ENCODE measurements around the gene ATOSA. TPM values are rescaled to one million over a fixed set of nuclear protein-coding genes. Genes with fewer than 3 reads are reported as not detected.

The ATOSA gene
- total and polyA plus RNA-seq, 2 donors (not counting 1 experiment from before 2014, with no cell fraction given), result 14.1 to 26.9 TPM

DNA sequence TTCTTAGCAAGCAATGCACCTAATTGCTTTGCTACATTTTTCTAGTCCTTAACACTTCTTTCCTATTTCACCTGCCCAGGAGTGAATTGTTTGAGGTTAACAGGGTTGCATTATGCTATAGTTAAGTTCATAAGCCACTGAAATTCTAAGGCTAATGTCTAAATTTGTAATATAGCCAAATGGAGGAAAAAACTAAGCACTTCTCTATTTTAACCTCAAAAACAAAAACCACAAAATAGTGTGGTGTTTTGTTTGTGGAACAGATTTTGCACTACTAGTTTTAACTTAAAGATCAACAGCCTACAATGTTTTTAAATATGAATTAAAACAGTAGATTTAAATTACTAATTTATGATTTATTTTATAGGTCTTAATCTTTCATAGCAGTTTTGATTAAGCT lies 5.5 kb downstream of the ATOSA start:
- H3K79me2 ChIP-seq (ENCODE audit: control insufficient read depth, insufficient read depth, low read length), result no peaks in the 10 kb centered on the region

DNA sequence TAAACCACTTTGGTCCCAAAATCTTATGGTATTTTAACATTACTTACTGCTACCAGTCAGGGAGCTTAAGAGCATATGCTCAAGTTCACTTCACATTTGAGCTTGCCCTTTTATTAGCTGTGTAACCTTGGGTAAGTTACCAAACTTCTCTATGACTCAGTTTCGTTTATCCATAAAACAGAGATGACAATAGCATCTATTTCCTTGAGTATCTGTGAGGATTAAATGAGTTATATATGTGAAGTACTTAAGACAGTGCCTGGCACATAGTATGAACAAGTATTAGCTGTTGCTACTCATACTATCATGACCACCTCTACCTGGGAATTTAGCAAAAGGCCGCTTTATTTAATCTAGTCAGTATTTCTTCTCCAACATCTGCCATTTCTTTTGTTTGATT lies 5.9 kb downstream of the ATOSA start:
- Histone ChIP-seq H2AFZ (ENCODE audit: low read length) (no peak overlapping the region), H3K36me3 (ENCODE audit: control insufficient read depth, insufficient read depth, low read length) (no peaks in the 10 kb centered on the region), H3K79me2 (ENCODE audit: control insufficient read depth, insufficient read depth, low read length) (no peaks in the 10 kb centered on the region), H3K4me3 (replicated peaks in 1 of 4; ENCODE audit: control extremely low read depth in 1 of 4, insufficient read depth in 1 of 4, low read depth in 3 of 4, low read length in 4 of 4) (no peak overlapping the region), H3K27me3 (ENCODE audit: control insufficient read depth, insufficient read depth, low read length) (no peaks in the 10 kb centered on the region), H3K9ac (ENCODE audit: insufficient read depth, low read length) (no peak overlapping the region), H3K27ac (ENCODE audit: insufficient read depth, low read length) (no peak overlapping the region), H3K4me2 (ENCODE audit: extremely low read depth, insufficient read depth, low read length) (no peak overlapping the region), H4K20me1 (ENCODE audit: control insufficient read depth, extremely low read depth, insufficient read depth, low read length) (no peaks in the 10 kb centered on the region), H3K9me3 (ENCODE audit: control insufficient read depth, insufficient read depth, low read depth, low read length) (no peaks in the 10 kb centered on the region), H3K4me1 (ENCODE audit: control insufficient read depth, extremely low read depth, insufficient read depth, low read length) (no peaks in the 10 kb centered on the region)
- no peak for DNase-seq (ENCODE audit: low read depth in 2 of 2)
- TF ChIP-seq, protein P1, sequence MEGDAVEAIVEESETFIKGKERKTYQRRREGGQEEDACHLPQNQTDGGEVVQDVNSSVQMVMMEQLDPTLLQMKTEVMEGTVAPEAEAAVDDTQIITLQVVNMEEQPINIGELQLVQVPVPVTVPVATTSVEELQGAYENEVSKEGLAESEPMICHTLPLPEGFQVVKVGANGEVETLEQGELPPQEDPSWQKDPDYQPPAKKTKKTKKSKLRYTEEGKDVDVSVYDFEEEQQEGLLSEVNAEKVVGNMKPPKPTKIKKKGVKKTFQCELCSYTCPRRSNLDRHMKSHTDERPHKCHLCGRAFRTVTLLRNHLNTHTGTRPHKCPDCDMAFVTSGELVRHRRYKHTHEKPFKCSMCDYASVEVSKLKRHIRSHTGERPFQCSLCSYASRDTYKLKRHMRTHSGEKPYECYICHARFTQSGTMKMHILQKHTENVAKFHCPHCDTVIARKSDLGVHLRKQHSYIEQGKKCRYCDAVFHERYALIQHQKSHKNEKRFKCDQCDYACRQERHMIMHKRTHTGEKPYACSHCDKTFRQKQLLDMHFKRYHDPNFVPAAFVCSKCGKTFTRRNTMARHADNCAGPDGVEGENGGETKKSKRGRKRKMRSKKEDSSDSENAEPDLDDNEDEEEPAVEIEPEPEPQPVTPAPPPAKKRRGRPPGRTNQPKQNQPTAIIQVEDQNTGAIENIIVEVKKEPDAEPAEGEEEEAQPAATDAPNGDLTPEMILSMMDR (conservative IDR thresholded peaks at IDR 0.05 in 1 of 2, IDR thresholded peaks at IDR 0.05 in 1 of 2; ENCODE audit: low read depth in 1 of 2, low read length in 2 of 2), result no peak

More for the DNA sequence above, 5.5 kb downstream of the ATOSA start:
- TF ChIP-seq, protein P1 (conservative IDR thresholded peaks at IDR 0.05 in 1 of 2, IDR thresholded peaks at IDR 0.05 in 1 of 2; ENCODE audit: low read depth in 1 of 2, low read length in 2 of 2), result no peak
- no peak for TF ChIP-seq EZH2 (IDR thresholded peaks at IDR 0.05; ENCODE audit: low read length, missing control alignments)
- Histone ChIP-seq H3K36me3 (ENCODE audit: control insufficient read depth, insufficient read depth, low read length) (no peaks in the 10 kb centered on the region), H3K4me1 (ENCODE audit: control insufficient read depth, extremely low read depth, insufficient read depth, low read length) (no peaks in the 10 kb centered on the region), H2AFZ (ENCODE audit: low read length) (no peak overlapping the region), H3K27ac (ENCODE audit: insufficient read depth, low read length) (no peak overlapping the region), H3K4me3 (replicated peaks in 1 of 4; ENCODE audit: control extremely low read depth in 1 of 4, insufficient read depth in 1 of 4, low read depth in 3 of 4, low read length in 4 of 4) (no peak overlapping the region), H3K4me2 (ENCODE audit: extremely low read depth, insufficient read depth, low read length) (no peak overlapping the region), H3K9ac (ENCODE audit: insufficient read depth, low read length) (no peak overlapping the region), H3K9me3 (ENCODE audit: control insufficient read depth, insufficient read depth, low read depth, low read length) (no peaks in the 10 kb centered on the region), H3K27me3 (ENCODE audit: control insufficient read depth, insufficient read depth, low read length) (no peaks in the 10 kb centered on the region), H4K20me1 (ENCODE audit: control insufficient read depth, extremely low read depth, insufficient read depth, low read length) (no peaks in the 10 kb centered on the region)
- no peak for DNase-seq (ENCODE audit: low read depth in 2 of 2)

DNA sequence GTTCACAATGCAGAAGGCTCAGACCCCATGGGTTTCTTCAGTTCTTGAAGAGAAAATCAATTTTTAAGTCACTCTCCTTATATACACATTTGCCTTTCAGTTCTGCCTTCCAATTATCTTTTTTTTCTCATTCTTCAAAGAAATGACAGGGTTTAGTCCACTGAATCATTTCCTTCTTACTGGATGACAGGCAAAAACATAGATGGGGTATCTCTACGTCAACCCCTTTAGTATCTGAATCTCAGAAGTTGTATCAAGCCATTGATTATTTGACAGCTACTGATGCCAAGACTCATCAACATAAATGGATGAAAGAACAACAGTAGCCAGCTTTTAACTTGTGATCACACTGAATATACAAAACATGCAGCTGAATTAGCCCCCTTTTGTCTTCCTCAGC lies 6.5 kb downstream of the ATOSA start:
- DNase-seq (ENCODE audit: low read depth in 2 of 2), result no peak
- Histone ChIP-seq H3K9ac (ENCODE audit: insufficient read depth, low read length) (no peak overlapping the region), H4K20me1 (ENCODE audit: control insufficient read depth, extremely low read depth, insufficient read depth, low read length) (no peaks in the 10 kb centered on the region), H3K4me1 (ENCODE audit: control insufficient read depth, extremely low read depth, insufficient read depth, low read length) (no peaks in the 10 kb centered on the region), H3K4me3 (replicated peaks in 1 of 4; ENCODE audit: control extremely low read depth in 1 of 4, insufficient read depth in 1 of 4, low read depth in 3 of 4, low read length in 4 of 4) (no peak overlapping the region), H3K27me3 (ENCODE audit: control insufficient read depth, insufficient read depth, low read length) (no peaks in the 10 kb centered on the region), H2AFZ (ENCODE audit: low read length) (no peak overlapping the region), H3K36me3 (ENCODE audit: control insufficient read depth, insufficient read depth, low read length) (no peaks in the 10 kb centered on the region), H3K9me3 (ENCODE audit: control insufficient read depth, insufficient read depth, low read depth, low read length) (no peaks in the 10 kb centered on the region), H3K27ac (ENCODE audit: insufficient read depth, low read length) (no peak overlapping the region), H3K4me2 (ENCODE audit: extremely low read depth, insufficient read depth, low read length) (no peak overlapping the region), H3K79me2 (ENCODE audit: control insufficient read depth, insufficient read depth, low read length) (no peaks in the 10 kb centered on the region)
- TF ChIP-seq, protein P1 (conservative IDR thresholded peaks at IDR 0.05 in 1 of 2, IDR thresholded peaks at IDR 0.05 in 1 of 2; ENCODE audit: low read depth in 1 of 2, low read length in 2 of 2), result no peak
- TF ChIP-seq EZH2 (IDR thresholded peaks at IDR 0.05; ENCODE audit: low read length, missing control alignments), result no peak
